ENCODE data around the gene BAIAP2L2.

The BAIAP2L2 gene

GRCh38 chr22:38109371-38110001 is 998 bp downstream of the BAIAP2L2 start:
- peak in 1 of 2 donors; percentile 8 for DNase-seq
- Histone ChIP-seq H3K9ac (ENCODE audit: low read length) (no peak overlapping the region), H3K14ac (ENCODE audit: low read length) (no peak overlapping the region), H4K8ac (ENCODE audit: low read depth, low read length) (no peak overlapping the region), H3K4me1 (ENCODE audit: control insufficient read depth in 1 of 2, insufficient read depth in 2 of 2, low read length in 2 of 2) (no peaks in the 10 kb centered on the region), H3K27me3 (ENCODE audit: insufficient read depth, low read length) (no peaks in the 10 kb centered on the region), H2AFZ (ENCODE audit: insufficient read depth, low read length, poor library complexity) (no peak overlapping the region), H2BK120ac (ENCODE audit: insufficient read depth, low read length, poor library complexity) (no peak overlapping the region), H3K36me3 (ENCODE audit: control insufficient read depth in 1 of 2, insufficient read depth in 2 of 2, low read length in 2 of 2) (no peaks in the 10 kb centered on the region), H3K79me1 (ENCODE audit: low read length) (no peaks in the 10 kb centered on the region), H3K4me2 (ENCODE audit: low read length) (no peak overlapping the region), H3K23ac (ENCODE audit: low read length) (no peak overlapping the region), H4K12ac (ENCODE audit: low read depth, low read length) (no peak overlapping the region), H3K4ac (ENCODE audit: low read depth, low read length) (no peak overlapping the region), H4K91ac (ENCODE audit: low read depth, low read length) (no peak overlapping the region), H3K27ac (ENCODE audit: low read depth, low read length) (no peak overlapping the region), H3K18ac (ENCODE audit: low read length) (no peak overlapping the region), H2AK5ac (ENCODE audit: low read length) (no peak overlapping the region), H2BK5ac (ENCODE audit: low read depth, low read length, poor library complexity) (no peak overlapping the region), H2BK12ac (ENCODE audit: low read length) (no peak overlapping the region), H3K79me2 (ENCODE audit: control insufficient read depth, insufficient read depth, low read length, poor library complexity) (no peaks in the 10 kb centered on the region), H3K9me3 (ENCODE audit: insufficient read depth, low read depth, low read length) (no peaks in the 10 kb centered on the region), H3K4me3 (ENCODE audit: low read depth, low read length) (no peak overlapping the region)
- WGBS (ENCODE audit: extremely low coverage, insufficient coverage, insufficient read length): no CpG with 5 or more reads among the region's 22 CpGs

GRCh38 chr22:38108561-38109319 is 1.7 kb downstream of the BAIAP2L2 start:
- Histone ChIP-seq H3K4me1 (ENCODE audit: control insufficient read depth in 1 of 2, insufficient read depth in 2 of 2, low read length in 2 of 2) (no peaks in the 10 kb centered on the region), H3K14ac (ENCODE audit: low read length) (no peak overlapping the region), H3K79me1 (ENCODE audit: low read length) (no peaks in the 10 kb centered on the region), H3K27me3 (ENCODE audit: insufficient read depth, low read length) (no peaks in the 10 kb centered on the region), H4K8ac (ENCODE audit: low read depth, low read length) (no peak overlapping the region), H3K23ac (ENCODE audit: low read length) (no peak overlapping the region), H3K36me3 (ENCODE audit: control insufficient read depth in 1 of 2, insufficient read depth in 2 of 2, low read length in 2 of 2) (no peaks in the 10 kb centered on the region), H3K4me3 (ENCODE audit: low read depth, low read length) (no peak overlapping the region), H3K4ac (ENCODE audit: low read depth, low read length) (no peak overlapping the region), H3K18ac (ENCODE audit: low read length) (no peak overlapping the region), H4K12ac (ENCODE audit: low read depth, low read length) (no peak overlapping the region), H2AK5ac (ENCODE audit: low read length) (no peak overlapping the region), H2BK120ac (ENCODE audit: insufficient read depth, low read length, poor library complexity) (no peak overlapping the region), H4K91ac (ENCODE audit: low read depth, low read length) (no peak overlapping the region), H3K27ac (ENCODE audit: low read depth, low read length) (no peak overlapping the region), H2BK5ac (ENCODE audit: low read depth, low read length, poor library complexity) (no peak overlapping the region), H3K4me2 (ENCODE audit: low read length) (no peak overlapping the region), H3K79me2 (ENCODE audit: control insufficient read depth, insufficient read depth, low read length, poor library complexity) (no peaks in the 10 kb centered on the region), H3K9ac (ENCODE audit: low read length) (no peak overlapping the region), H2AFZ (ENCODE audit: insufficient read depth, low read length, poor library complexity) (no peak overlapping the region), H3K9me3 (ENCODE audit: insufficient read depth, low read depth, low read length) (no peaks in the 10 kb centered on the region), H2BK12ac (ENCODE audit: low read length) (no peak overlapping the region)
- WGBS (ENCODE audit: extremely low coverage, insufficient coverage, insufficient read length): no CpG with 5 or more reads among the region's 15 CpGs
- peak in 1 of 2 donors; percentile 23 for DNase-seq

DNA sequence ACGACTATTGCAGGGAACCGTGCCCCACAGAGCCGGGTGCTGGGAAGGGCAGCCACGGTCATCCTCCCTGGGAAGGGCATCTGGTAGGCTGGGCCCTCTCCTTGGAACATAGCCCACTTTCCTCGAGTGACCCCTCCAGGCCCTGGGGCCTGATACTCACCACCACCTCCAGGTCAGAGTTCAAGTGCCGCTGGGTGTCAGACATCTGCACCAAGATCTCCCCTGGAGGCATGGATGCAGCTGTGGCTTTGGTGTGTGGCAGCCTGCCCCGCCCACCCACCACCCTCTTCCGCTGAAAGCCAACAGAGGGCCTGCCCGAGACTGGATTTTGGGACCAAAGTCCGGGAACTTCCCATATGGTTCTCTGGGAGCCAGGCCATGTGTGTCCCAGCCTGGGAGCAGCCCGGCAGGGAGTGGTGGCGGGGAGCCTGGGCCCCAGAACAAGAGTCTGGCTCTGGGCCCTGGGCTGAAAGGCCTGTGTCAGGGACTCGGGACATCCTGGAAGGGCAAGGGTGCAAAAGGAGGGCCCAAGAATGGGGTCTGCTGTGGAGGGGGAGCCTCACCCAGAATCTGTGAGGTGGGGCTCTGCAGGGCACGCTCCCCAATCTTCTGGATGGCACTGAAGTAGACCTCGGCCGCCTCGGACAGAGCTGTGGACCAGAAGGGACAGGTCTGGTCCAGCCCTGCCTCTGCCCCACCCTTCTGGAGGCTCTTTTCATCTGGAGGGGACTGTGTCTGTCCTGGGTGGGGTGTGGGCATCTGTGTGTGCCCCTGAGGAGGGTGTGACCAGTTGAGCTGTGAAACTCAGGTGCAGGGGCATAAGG is 2.6 kb downstream of the BAIAP2L2 start:
- no CpG with 5 or more reads among the region's 17 CpGs for WGBS (ENCODE audit: extremely low coverage, insufficient coverage, insufficient read length)
- Histone ChIP-seq H2AK5ac (ENCODE audit: low read length) (no peak overlapping the region), H4K12ac (ENCODE audit: low read depth, low read length) (no peak overlapping the region), H3K36me3 (ENCODE audit: control insufficient read depth in 1 of 2, insufficient read depth in 2 of 2, low read length in 2 of 2) (no peaks in the 10 kb centered on the region), H2BK120ac (ENCODE audit: insufficient read depth, low read length, poor library complexity) (no peak overlapping the region), H3K79me1 (ENCODE audit: low read length) (no peaks in the 10 kb centered on the region), H3K27me3 (ENCODE audit: insufficient read depth, low read length) (no peaks in the 10 kb centered on the region), H3K4me3 (ENCODE audit: low read depth, low read length) (no peak overlapping the region), H2BK5ac (ENCODE audit: low read depth, low read length, poor library complexity) (no peak overlapping the region), H3K18ac (ENCODE audit: low read length) (no peak overlapping the region), H2AFZ (ENCODE audit: insufficient read depth, low read length, poor library complexity) (no peak overlapping the region), H3K9ac (ENCODE audit: low read length) (no peak overlapping the region), H3K79me2 (ENCODE audit: control insufficient read depth, insufficient read depth, low read length, poor library complexity) (no peaks in the 10 kb centered on the region), H3K23ac (ENCODE audit: low read length) (no peak overlapping the region), H4K8ac (ENCODE audit: low read depth, low read length) (no peak overlapping the region), H3K4me2 (ENCODE audit: low read length) (no peak overlapping the region), H3K4me1 (ENCODE audit: control insufficient read depth in 1 of 2, insufficient read depth in 2 of 2, low read length in 2 of 2) (no peaks in the 10 kb centered on the region), H4K91ac (ENCODE audit: low read depth, low read length) (no peak overlapping the region), H3K9me3 (ENCODE audit: insufficient read depth, low read depth, low read length) (no peaks in the 10 kb centered on the region), H2BK12ac (ENCODE audit: low read length) (no peak overlapping the region), H3K4ac (ENCODE audit: low read depth, low read length) (no peak overlapping the region), H3K27ac (ENCODE audit: low read depth, low read length) (no peak overlapping the region), H3K14ac (ENCODE audit: low read length) (no peak overlapping the region)
- peak; percentile 64 to 78 for DNase-seq

DNA sequence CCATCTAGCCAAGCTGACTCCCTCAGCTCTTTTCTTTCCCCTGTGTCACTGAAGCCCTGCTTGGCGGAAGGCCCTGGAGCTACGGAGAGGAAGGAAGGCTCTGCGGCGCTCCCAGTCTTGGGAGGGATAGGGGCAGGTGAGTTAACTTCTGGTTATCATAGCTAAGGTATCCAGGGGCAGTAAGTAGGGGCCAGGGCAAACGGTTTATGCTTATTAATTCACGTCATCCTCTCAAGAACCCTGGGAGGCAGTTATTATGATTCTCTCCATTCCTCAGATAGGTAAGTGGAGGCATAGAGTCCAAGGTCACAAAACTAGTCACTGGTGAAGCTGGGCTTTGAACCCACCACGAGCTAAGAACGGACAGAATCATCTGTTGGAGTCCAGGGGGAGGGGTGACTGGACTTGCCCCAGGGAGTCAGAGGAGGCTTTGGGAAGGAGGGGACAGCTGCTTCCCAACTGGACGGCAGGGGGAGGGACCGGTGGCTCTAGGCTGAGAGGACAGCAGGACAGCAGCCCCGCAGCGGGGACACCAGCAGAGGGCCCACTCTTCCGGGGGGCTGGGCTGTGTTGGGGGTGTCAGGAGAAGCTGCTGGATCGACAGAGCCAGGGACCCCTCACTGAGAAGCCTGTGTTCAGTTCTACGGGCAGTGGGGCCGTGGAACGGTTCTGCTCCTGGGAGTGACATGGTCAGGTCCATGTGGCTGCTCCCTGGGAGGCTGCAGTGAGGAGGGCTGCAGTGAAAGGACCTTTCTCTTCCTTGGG is 3.5 kb downstream of the BAIAP2L2 start:
- H2BK5ac ChIP-seq (ENCODE audit: low read depth, low read length, poor library complexity): no peak overlapping the region
- no peak overlapping the region for H4K12ac ChIP-seq (ENCODE audit: low read depth, low read length)
- no peak overlapping the region for H3K27ac ChIP-seq (ENCODE audit: low read depth, low read length)
- no peak overlapping the region for H3K4ac ChIP-seq (ENCODE audit: low read depth, low read length)
- no peaks in the 10 kb centered on the region for H3K36me3 ChIP-seq (ENCODE audit: control insufficient read depth in 1 of 2, insufficient read depth in 2 of 2, low read length in 2 of 2)
- no peak overlapping the region for H2AFZ ChIP-seq (ENCODE audit: insufficient read depth, low read length, poor library complexity)
- H3K27me3 ChIP-seq (ENCODE audit: insufficient read depth, low read length): no peaks in the 10 kb centered on the region
- no peak overlapping the region for H4K8ac ChIP-seq (ENCODE audit: low read depth, low read length)
- H3K9me3 ChIP-seq (ENCODE audit: insufficient read depth, low read depth, low read length): no peaks in the 10 kb centered on the region
- no peak overlapping the region for H4K91ac ChIP-seq (ENCODE audit: low read depth, low read length)
- H3K14ac ChIP-seq (ENCODE audit: low read length): no peak overlapping the region
- DNase-seq: peak; percentile 91
- no peak overlapping the region for H2AK5ac ChIP-seq (ENCODE audit: low read length)
- no peak overlapping the region for H3K18ac ChIP-seq (ENCODE audit: low read length)
- no peaks in the 10 kb centered on the region for H3K79me1 ChIP-seq (ENCODE audit: low read length)
- H3K79me2 ChIP-seq (ENCODE audit: control insufficient read depth, insufficient read depth, low read length, poor library complexity): no peaks in the 10 kb centered on the region
- no peak overlapping the region for H2BK120ac ChIP-seq (ENCODE audit: insufficient read depth, low read length, poor library complexity)
- no peak overlapping the region for H3K4me2 ChIP-seq (ENCODE audit: low read length)
- no peak overlapping the region for H3K4me3 ChIP-seq (ENCODE audit: low read depth, low read length)
- H3K23ac ChIP-seq (ENCODE audit: low read length): no peak overlapping the region
- no peaks in the 10 kb centered on the region for H3K4me1 ChIP-seq (ENCODE audit: control insufficient read depth in 1 of 2, insufficient read depth in 2 of 2, low read length in 2 of 2)
- H3K9ac ChIP-seq (ENCODE audit: low read length): no peak overlapping the region
- no CpG with 5 or more reads among the region's 17 CpGs for WGBS (ENCODE audit: extremely low coverage, insufficient coverage, insufficient read length)
- no peak overlapping the region for H2BK12ac ChIP-seq (ENCODE audit: low read length)
